Stimulated activated CD4-positive, alpha-beta T cell treated with anti-CD3 and anti-CD28 coated beads, Interleukin-2, amount 100 ng/mL, for 24 hours (primary cell): Measurements from ENCODE around the gene EDDM3A.
"Not testable (repeated sequence)": the region's sequence is repeated elsewhere in the genome, so short reads cannot be mapped to it uniquely, and the experiment has no call there.

Experiments
- DNase-seq, 2 donors: peaks; one replicate each; pipeline ENCODE4 v3.0.0-alpha.2; 2020

EDDM3A gene

DNA sequence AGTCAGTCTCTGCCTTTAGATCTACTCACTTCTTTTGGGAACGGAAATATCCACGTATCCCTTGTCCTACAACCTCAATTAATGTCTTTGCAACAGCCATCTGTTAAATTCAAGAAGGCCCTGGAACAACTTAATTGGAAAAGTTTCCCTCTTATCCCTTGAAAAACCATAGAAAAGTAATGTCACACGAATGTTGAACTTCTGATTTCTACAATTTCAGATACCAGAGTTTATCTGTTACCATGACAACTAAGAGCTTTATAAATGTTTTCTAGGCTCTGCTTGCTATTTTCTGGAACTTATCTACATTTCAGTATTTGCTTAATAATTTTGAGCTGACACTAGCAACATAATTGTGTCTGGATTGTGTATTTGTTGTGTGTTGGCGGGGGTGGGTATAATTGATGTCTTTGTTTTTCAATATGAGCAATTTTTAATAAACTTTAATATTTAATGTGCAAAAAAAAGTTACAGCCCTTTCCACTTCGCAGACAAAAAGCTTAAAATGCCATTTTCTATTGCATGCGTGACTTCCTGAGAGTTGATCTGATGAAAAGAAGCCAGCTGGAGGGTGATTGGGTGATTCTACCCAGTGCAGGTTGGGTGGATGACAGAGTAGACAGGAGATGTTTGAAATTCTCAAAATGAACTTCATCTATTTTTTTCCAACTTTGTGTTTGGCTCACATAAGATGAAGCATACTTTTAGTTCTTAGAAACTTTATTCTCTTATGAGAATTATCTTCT is 11.8 kb upstream of the EDDM3A start:
- DNase-seq, result no peak

DNA sequence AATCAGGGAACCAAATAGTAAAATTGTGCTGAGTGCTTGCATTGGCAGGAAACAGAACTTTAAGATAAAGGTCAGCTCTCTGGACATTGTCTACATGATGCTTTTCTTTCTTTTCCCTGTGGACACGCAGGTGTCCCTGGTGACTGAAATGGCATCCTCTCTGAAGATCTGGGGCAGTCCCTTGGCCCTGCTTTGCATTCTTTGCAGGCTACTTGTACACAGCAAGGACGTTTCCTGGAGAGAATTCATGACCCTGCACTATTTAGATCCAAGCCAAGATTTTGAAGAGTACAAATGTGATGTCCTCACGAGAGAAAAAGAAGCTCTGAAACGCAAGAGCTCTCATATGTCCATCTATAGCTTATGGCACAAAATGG is 11.3 kb upstream of the EDDM3A start:
- no peak for DNase-seq

- not testable (repeated sequence) for DNase-seq
These were observed 7.4 kb upstream of the EDDM3A start for GRCh38 chr14:20738292-20738691.

GRCh38 chr14:20742132-20742531 is 3.6 kb upstream of the EDDM3A start:
- no peak for DNase-seq

- DNase-seq, result no peak
These were observed 2.1 kb upstream of the EDDM3A start for GRCh38 chr14:20743556-20743955.

DNA sequence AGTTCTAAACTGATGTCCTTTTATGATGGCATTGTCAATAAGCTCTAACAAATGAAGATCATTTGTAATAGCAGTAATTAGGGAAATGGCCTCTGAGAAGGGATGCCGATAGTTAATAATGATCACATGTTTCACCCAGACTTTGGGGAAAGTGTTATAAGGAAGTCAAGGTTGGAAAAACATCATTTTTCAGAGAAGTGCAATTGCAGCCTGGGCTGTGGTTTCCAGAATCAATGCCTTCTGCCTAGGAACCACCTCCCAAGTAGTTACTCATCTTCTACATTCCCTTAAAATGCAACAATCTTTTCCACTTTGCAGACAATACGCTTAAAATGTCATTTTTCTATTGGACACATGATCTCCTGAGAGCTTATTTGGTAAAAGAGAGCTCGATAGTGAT is 879 bp downstream of the EDDM3A start:
- no peak for DNase-seq

GRCh38 chr14:20748439-20748838 is 2.8 kb downstream of the EDDM3A start:
- no peak for DNase-seq

DNA sequence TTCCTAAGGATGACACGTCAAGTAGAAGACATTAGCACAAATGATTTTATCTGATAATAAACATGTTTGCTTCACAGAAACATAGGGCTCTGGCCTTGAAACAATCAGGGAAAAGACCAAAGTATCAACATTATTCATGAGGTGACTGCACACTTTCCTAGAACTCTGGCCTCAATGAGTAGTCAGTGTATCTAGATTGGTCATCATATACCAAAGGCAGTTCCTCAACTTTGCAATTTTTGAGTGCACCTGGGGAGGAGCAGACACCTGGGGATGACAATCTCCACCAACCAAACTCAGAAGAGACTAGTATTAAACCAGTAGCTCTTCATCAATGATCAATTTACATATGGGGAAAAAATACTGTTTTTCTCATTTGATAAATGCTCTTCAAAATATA is 4.5 kb downstream of the EDDM3A start:
- no peak for DNase-seq

DNA sequence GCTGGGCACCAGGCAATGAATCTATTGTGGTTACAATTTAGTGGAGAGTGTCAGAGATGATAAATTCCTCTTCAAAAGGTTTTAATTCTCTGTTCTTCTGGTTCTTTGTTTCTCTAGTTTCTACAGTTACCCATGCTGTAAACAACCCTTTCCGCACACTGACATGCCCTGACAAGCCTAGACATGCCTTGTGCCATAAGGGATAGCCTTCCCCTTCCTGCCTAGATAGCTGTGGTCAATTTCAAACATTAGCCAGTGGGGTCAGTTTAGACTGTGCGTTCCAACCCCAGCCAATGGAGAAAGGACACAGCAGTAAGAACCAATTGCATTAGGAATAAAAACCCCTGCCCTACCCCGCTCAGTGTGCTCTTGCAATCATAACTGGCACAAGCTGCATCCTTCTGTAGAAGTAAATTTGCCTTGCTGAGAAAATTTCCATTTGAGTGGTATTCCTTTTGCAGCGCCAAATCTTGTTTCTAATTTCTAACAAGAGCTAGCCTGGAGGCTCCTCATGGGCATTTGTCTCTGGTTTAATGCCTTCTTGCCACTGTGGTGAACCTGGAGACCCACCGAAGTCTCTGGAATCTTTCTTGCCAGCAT is 6.4 kb downstream of the EDDM3A start:
- no peak for DNase-seq

DNA sequence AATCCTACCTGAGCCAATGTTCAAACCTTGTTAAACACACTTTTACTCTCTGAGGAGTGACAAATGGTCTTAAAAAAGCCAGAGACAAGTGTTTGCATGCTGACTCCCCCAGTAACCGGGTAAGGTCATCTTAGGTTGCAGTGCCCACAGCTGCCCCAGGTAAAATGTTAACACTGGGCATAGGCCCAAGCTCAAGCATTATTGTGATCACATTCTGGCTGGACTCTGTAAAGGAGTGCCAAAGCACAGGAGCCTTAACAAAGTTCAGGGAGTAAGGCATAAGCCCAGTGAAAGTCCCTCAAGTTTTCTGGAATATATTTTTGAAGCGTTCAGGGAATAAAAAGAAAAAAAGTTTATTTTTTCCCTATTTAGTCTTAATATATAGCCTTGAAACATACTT is 8.6 kb downstream of the EDDM3A start:
- DNase-seq, result no peak

GRCh38 chr14:20755037-20755436 is 9.3 kb downstream of the EDDM3A start:
- DNase-seq, result no peak

DNA sequence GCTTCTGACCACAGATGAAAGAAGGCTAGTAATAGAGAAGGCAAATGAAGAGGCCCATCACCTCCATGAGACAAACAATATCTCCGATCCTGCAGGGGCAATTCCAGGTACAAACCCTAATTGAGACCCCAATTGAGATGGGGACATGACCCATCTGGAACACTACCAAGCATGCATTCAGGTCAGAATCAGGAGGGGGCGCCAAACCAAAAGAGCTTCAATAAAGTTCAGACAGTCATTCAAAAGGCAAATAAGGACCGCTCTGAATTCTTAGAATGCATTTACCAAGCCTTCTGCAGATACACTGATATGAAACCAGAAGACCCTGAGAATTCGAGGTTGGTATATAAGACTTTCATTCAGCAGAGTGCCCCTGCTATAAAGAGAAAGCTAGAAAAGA is 12.3 kb downstream of the EDDM3A start:
- DNase-seq, result peak in 1 of 2 donors; percentile 34

DNA sequence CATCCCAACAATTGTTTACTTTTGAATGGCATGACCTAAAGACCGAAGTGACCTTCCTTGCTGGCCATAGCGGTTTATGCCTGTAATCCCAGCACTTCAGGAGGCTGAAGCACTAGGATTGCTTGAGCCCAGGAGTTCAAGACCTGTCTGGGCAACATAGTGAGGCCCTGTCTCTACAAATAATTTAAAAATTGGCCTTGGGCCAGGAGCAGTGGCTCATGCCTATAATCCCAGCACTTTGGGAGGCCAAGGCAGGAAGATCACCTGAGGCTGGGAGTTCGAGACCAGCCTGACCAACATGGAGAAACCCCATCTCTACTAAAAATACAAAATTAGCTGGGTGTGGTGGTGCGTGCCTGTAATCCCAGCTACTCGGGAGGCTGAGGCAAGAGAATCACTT is 13.8 kb downstream of the EDDM3A start:
- not testable (repeated sequence) for DNase-seq

- no peak for DNase-seq
These were observed 15.3 kb downstream of the EDDM3A start for GRCh38 chr14:20760950-20761349.

DNA sequence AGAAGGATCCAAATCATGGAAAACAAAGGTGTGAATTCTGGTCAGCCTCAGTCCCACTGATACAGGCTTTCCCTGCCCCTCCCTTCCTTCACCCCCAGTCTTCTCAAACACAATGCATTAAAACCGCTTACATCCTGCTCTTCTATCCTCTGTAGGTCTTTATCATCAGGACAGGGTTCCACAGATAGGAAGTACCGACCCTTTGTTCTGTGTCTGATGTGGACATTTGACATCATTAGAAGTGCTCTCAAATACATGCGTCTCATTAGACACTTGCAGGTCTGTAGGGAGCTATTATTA is 22.9 kb downstream of the EDDM3A start:
- no peak for DNase-seq

DNA sequence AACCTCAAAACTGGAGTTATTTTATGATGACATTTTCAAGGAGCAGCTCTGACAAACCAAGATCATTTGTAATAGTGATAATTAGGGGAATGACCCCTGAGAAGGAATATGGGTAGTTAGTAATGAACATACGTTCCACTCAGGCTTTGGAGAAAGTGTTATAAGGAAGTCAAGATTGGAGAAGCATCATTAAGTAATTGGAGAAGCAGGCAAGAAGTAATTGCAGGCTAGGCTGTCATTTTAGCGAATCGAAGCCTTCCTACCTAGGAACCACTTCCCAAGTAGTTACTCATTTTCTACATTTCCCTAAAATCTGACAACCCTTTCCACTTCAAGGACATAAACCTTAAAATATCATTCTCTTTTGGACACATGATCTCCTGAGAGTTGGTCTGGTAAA is 23.7 kb downstream of the EDDM3A start:
- no peak for DNase-seq

- no peak for DNase-seq
These were observed 27.0 kb downstream of the EDDM3A start for GRCh38 chr14:20772650-20773049.

- no peak for DNase-seq
These were observed 28.7 kb downstream of the EDDM3A start for GRCh38 chr14:20774258-20774824.

DNA sequence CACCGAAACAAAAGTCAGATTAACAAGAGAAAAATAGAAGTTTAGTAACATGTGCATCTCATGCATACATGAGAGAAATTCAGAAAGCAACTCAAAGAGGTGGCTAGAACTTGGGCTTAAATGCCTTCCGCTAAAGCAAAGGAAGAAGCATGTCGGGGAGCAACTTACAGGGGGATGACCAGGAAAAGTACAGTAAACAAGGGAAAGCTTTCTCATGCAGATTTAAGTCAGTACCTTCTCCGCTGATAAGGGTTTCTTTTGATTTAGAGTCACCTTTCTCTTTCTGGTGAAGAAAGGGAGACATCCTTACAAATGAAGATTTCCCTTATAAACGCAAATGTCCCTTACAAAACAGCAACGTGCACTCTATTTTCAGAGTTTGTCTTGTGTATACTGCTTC is 29.4 kb downstream of the EDDM3A start:
- no peak for DNase-seq

DNA sequence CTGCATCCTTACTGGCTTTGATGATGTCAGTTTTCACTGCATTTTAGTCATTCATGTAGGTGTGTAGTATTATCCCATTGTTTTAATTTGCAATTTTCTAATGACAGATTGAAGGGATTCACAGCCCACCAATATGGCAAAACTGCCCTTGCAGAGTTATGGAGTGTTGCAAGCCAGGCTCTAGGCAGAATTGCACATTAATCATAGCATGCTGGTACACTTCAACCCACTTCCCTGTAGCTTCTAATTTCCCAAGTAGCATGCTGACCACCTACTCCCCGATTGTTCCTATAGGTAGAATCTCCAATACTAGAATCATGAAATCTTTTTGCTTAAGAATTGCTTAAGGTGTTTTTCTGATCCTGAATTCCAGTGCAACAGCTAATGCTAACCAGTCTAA is 30.2 kb downstream of the EDDM3A start:
- no peak for DNase-seq

DNA sequence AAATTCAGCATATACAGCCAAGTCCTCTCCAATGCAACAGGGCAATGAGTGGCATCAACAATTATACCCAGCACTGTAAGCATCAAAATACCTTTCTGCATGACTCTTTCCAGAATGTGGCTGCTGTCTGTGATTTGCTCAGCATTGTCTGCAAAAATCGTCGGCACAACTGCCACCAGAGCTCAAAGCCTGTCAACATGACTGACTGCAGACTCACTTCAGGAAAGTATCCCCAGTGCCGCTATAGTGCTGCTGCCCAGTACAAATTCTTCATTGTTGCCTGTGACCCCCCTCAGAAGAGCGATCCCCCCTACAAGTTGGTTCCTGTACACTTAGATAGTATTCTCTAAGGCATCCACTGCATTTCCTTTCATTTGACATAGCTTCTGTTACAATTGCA is 36.1 kb downstream of the EDDM3A start:
- peak in 1 of 2 donors; percentile 5 for DNase-seq

DNA sequence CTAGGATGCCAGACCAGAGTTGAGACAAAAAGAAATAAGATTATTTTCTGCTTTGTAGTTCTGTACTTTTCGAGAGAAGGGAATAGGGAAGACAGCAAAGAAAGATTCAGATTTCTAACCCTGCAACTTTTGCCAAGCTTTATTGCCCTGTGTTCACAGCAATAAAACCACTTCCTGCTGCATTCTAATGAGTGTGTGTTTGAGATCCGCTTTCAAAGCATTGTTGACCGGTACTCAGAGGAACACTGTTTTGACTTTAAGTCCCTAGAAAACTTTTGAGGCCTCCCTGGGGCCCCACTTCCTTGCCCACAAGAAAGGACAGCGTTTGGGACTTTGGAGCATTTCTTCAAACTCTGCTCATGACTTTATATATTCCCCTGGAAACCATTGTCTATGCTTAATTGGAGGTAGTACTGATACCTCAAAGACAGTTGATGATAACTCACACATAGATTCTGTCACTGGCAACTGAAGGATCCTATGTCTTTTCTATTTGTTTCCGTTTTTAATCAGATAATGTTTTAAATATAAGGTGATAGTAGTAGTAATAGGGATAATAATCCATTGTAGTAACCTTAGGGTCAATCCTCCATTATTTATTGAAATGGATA is 36.7 kb downstream of the EDDM3A start:
- DNase-seq, result no peak

DNA sequence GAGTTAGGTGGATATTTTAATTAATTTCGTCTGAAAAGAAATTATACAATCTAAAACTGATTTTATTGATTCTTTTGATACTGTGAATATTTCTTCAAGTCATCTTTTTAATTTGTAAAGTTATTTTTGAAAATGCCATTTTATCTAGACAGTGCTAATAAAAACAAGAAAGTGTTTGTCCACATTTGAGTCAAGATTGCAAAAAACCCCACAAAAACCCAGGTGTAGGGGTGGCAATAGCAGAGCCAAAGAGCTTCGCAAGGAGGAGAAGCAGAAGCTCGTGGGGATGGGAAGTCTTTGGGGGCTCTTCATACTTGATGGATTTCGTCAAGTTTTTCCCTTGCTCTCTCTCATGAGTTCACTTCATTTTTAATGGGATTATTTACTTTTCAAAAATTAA is 41.3 kb downstream of the EDDM3A start:
- no peak for DNase-seq

GRCh38 chr14:20789230-20789813 is 43.6 kb downstream of the EDDM3A start:
- DNase-seq, result no peak
